T-cell (primary cell): ENCODE measurements around the gene PSMD14. TPM values are rescaled to one million over a fixed set of nuclear protein-coding genes. Genes with fewer than 3 reads are reported as not detected.

Experiments used
- ATAC-seq, 4 experiments: fragments of 200-7000 bp in 3 of 4; fragments of 150-1000 bp in 1 of 4; cut with Tn5 transposase; replicated peaks in 1 of 4; 1 replicate in 3 of 4; 2 replicates in 1 of 4; pipeline ENCODE4 v1.10.0; 2021; ENCODE audit warnings: moderate library complexity in 3 of 4, mild to moderate bottlenecking in 2 of 4, moderate number of reproducible peaks in 1 of 4
- CTCF ChIA-PET, 2 donors: fragments of 300-600 bp; sonication (Branson Sonifier 250); formaldehyde crosslinking; loops; one replicate each; lab custom pipeline; 2022; ENCODE audit warnings: antibody characterized with exemption in 2 of 2; lab: Charles Lee
- POLR2A ChIA-PET, 2 donors: fragments of 300-600 bp; sonication (Branson Sonifier 250); formaldehyde crosslinking; loops; one replicate each; lab custom pipeline; 2022; ENCODE audit warnings: antibody characterized with exemption in 2 of 2; lab: Charles Lee
- DNase-seq, 35 experiments: peaks; one replicate each; pipeline versions ENCODE4 v3.0.0 to v3.0.0-alpha.2; 2013 to 2023
- H3K27ac ChIP-seq: one replicate; pipeline ENCODE4 v1.5.1; 2013; ENCODE audit warnings: low read length
- H3K27me3 ChIP-seq, 2 experiments: replicated peaks in 1 of 2; 1 replicate in 1 of 2; 2 replicates in 1 of 2; pipeline versions ENCODE4 v1.6.1 to v1.7.0; 2013; ENCODE audit warnings: low read length in 1 of 2, mixed read lengths in 1 of 2; ENCODE audit not compliant: control insufficient read depth in 2 of 2, insufficient read depth in 2 of 2; ENCODE audit errors: extremely low read depth in 1 of 2
- H3K36me3 ChIP-seq, 2 donors: 1 replicate in 1 of 2; 2 replicates in 1 of 2; pipeline versions ENCODE4 v1.6.1 to v1.7.0; 2013; ENCODE audit warnings: low read length in 1 of 2; ENCODE audit not compliant: control insufficient read depth in 2 of 2, insufficient read depth in 1 of 2; ENCODE audit errors: extremely low read depth in 1 of 2
- H3K4me1 ChIP-seq, 2 experiments: 1 replicate in 1 of 2; 2 replicates in 1 of 2; pipeline versions ENCODE4 v1.6.1 to v1.7.0; 2013; ENCODE audit warnings: low read length in 2 of 2, mixed read lengths in 1 of 2; ENCODE audit not compliant: insufficient read depth in 2 of 2, control insufficient read depth in 1 of 2; ENCODE audit errors: extremely low read depth in 1 of 2
- H3K4me3 ChIP-seq, 2 donors: 1 replicate in 1 of 2; 2 replicates in 1 of 2; pipeline versions ENCODE4 v1.5.1 to v1.7.0; 2013; ENCODE audit warnings: mild to moderate bottlenecking in 2 of 2, low read length in 1 of 2, moderate library complexity in 1 of 2; ENCODE audit not compliant: control insufficient read depth in 1 of 2; ENCODE audit errors: extremely low read depth in 1 of 2
- H3K9me3 ChIP-seq: 2 replicates; pipeline ENCODE4 v1.7.0; 2013
- H3K27ac Mint-ChIP-seq, 2 donors: one replicate each; pipeline ENCODE4 v1.8.0; 2020 to 2021; ENCODE audit warnings: mild to moderate bottlenecking in 2 of 2, mixed read lengths in 2 of 2
- H3K27me3 Mint-ChIP-seq, 2 donors: one replicate each; pipeline ENCODE4 v1.8.0; 2021 to 2022; ENCODE audit warnings: mixed read lengths in 2 of 2
- H3K36me3 Mint-ChIP-seq: one replicate; pipeline ENCODE4 v1.8.0; 2021; ENCODE audit warnings: mixed read lengths
- H3K4me1 Mint-ChIP-seq, 3 donors: one replicate each; pipeline ENCODE4 v1.8.0; 2020 to 2022; ENCODE audit warnings: mixed read lengths in 3 of 3, mild to moderate bottlenecking in 1 of 3
- H3K4me3 Mint-ChIP-seq, 3 donors: one replicate each; pipeline ENCODE4 v1.8.0; 2020 to 2022; ENCODE audit warnings: mild to moderate bottlenecking in 3 of 3, mixed read lengths in 3 of 3, moderate library complexity in 3 of 3
- H3K9me3 Mint-ChIP-seq, 3 donors: one replicate each; pipeline ENCODE4 v1.8.0; 2020 to 2022; ENCODE audit warnings: mixed read lengths in 3 of 3
- WGBS: methylation state at CpG from one replicate; pipeline ENCODE4 v1.1.5; 2013; ENCODE audit warnings: missing lambda C conversion rate; ENCODE audit not compliant: insufficient coverage; 5-methylcytosine and 5-hydroxymethylcytosine counted together
- total RNA-seq, 35 experiments: library from RNA in 6 of 35; stranded (reverse) in 6 of 35; fragments of 120-200 nt in 1 of 35; gene quantifications; one replicate each; pipeline versions ENCODE4 v1.2.1 to v1.2.4 and lab custom pipeline; 2013 to 2026

PSMD14 gene
- total RNA-seq, 5 donors from 2014 or later (not counting 1 experiment from before 2014, with no cell fraction given): 18.7 to 24.9 (median 21.2) TPM

DNA sequence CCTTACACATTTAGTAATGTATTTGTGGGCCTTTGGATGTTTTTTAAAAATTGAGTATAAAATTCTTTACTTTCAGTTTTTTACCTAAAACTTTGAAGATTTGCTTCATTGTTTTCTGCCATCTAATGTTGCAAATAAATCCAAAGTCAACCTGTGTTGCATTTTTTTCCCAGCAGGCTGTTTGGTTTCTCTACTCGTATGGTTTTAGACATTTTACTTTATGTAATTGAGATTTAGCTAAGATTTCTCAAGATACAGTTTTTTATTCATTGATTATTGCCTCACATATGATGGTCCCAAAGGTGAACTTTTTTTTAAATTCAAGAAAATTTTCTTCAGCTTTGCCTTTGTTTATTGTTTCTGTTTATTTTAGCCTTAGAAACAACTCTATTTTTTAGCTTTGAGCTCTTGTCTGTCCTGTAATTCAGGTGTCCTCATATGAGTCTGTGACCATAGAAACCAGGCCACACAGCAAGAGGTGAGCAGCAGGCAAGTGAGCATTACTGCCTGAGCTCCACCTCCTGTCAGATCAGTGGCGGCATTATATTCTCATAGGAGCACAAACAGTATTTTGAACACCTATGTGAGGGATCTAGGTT is 54.4 kb downstream of the PSMD14 start:
- Histone ChIP-seq H3K27ac (no peak overlapping the region), H3K4me3 (no peak overlapping the region), H3K27me3 (no peaks in the 10 kb centered on the region), H3K9me3 (no peaks in the 10 kb centered on the region), H3K4me1 (peaks cover 0 to 4% of the 10 kb centered on the region in 2 experiments), H3K36me3 (peaks cover 0 to 2% of the 10 kb centered on the region in 2 donors)
- no peak for ATAC-seq
- Mint-ChIP-seq H3K4me3 (no peak overlapping the region), H3K4me1 (peaks cover 0 to 2% (median 1%) of the 10 kb centered on the region in 3 donors), H3K36me3 (peaks cover 39% of the 10 kb centered on the region), H3K9me3 (peaks cover 0 to 13% (median 6%) of the 10 kb centered on the region in 3 donors), H3K27ac (no peak overlapping the region), H3K27me3 (no peaks in the 10 kb centered on the region)
- no peak for DNase-seq
- ChIA-PET POLR2A (no interaction called here), CTCF (no interaction called here)
- WGBS: no CpG with 5 or more reads among the region's 2 CpGs

DNA sequence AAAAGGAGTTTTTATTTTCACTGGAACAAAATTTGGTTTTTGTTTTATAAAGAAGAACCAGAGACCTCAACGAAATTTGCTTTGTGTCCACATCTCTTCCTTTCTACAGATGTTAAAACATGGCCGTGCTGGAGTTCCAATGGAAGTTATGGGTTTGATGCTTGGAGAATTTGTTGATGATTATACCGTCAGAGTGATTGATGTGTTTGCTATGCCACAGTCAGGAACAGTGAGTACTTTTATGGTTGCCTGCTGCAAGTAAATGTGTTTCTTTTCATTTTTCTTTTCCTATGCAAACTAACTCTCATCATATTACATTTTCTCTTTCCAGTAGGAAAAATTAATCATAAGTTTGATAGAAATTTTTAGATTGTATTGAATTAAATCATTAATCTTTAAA is 59.5 kb downstream of the PSMD14 start:
- Mint-ChIP-seq H3K9me3 (peaks cover 0 to 4% (median 2%) of the 10 kb centered on the region in 3 donors), H3K36me3 (peaks cover 37% of the 10 kb centered on the region), H3K4me1 (no peaks in the 10 kb centered on the region), H3K27ac (no peak overlapping the region), H3K27me3 (no peaks in the 10 kb centered on the region), H3K4me3 (no peak overlapping the region)
- DNase-seq: no peak
- POLR2A ChIA-PET: no interaction called here
- peaks cover 0 to 5% of the 10 kb centered on the region in 2 donors for H3K36me3 ChIP-seq
- H3K27ac ChIP-seq: no peak overlapping the region
- ATAC-seq: no peak
- no CpG with 5 or more reads among the region's 3 CpGs for WGBS
- peaks cover 0 to 4% of the 10 kb centered on the region in 2 experiments for H3K4me1 ChIP-seq
- no peaks in the 10 kb centered on the region for H3K9me3 ChIP-seq
- H3K27me3 ChIP-seq: no peaks in the 10 kb centered on the region
- no peak overlapping the region for H3K4me3 ChIP-seq
- CTCF ChIA-PET: no interaction called here

- CTCF ChIA-PET: no interaction called here
- Mint-ChIP-seq H3K4me3 (no peak overlapping the region), H3K27me3 (no peaks in the 10 kb centered on the region), H3K36me3 (peaks cover 33% of the 10 kb centered on the region), H3K4me1 (no peaks in the 10 kb centered on the region), H3K9me3 (no peaks in the 10 kb centered on the region), H3K27ac (no peak overlapping the region)
- Histone ChIP-seq H3K9me3 (no peaks in the 10 kb centered on the region), H3K36me3 (peaks cover 0 to 5% of the 10 kb centered on the region in 2 donors), H3K27me3 (no peaks in the 10 kb centered on the region), H3K4me1 (peaks cover 0 to 3% of the 10 kb centered on the region in 2 experiments), H3K27ac (no peak overlapping the region), H3K4me3 (no peak overlapping the region)
- no CpG with 5 or more reads among the region's 2 CpGs for WGBS
- no peak for DNase-seq
- POLR2A ChIA-PET: interaction anchor here in 1 of 2 donors (0.5 kb wide), 1 partner anchor 29 kb away, joined by 4 read pairs; no protein-coding TSS in a partner anchor
- ATAC-seq: no peak
These were observed 61.1 kb downstream of the PSMD14 start for GRCh38 chr2:161369311-161369710.

- no peaks in the 10 kb centered on the region for H3K9me3 Mint-ChIP-seq
- POLR2A ChIA-PET: no interaction called here
- H3K4me1 Mint-ChIP-seq: no peaks in the 10 kb centered on the region
- no peaks in the 10 kb centered on the region for H3K9me3 ChIP-seq
- CTCF ChIA-PET: interaction anchor here in 1 of 2 donors (0.6 kb wide), 1 partner anchor 140 kb away, joined by 3 read pairs; no protein-coding TSS in a partner anchor
- H3K4me3 Mint-ChIP-seq: no peak overlapping the region
- H3K27ac ChIP-seq: no peak overlapping the region
- no peak overlapping the region for H3K27ac Mint-ChIP-seq
- ATAC-seq (no peak), DNase-seq (no peak)
- WGBS: no CpG with 5 or more reads among the region's 3 CpGs
- H3K36me3 Mint-ChIP-seq: peaks cover 34% of the 10 kb centered on the region
- H3K27me3 ChIP-seq: no peaks in the 10 kb centered on the region
- H3K4me3 ChIP-seq: no peak overlapping the region
- H3K36me3 ChIP-seq: peaks cover 0 to 3% of the 10 kb centered on the region in 2 donors
- no peaks in the 10 kb centered on the region for H3K27me3 Mint-ChIP-seq
- H3K4me1 ChIP-seq: no peaks in the 10 kb centered on the region
These were observed 62.8 kb downstream of the PSMD14 start for GRCh38 chr2:161370981-161371380.

DNA sequence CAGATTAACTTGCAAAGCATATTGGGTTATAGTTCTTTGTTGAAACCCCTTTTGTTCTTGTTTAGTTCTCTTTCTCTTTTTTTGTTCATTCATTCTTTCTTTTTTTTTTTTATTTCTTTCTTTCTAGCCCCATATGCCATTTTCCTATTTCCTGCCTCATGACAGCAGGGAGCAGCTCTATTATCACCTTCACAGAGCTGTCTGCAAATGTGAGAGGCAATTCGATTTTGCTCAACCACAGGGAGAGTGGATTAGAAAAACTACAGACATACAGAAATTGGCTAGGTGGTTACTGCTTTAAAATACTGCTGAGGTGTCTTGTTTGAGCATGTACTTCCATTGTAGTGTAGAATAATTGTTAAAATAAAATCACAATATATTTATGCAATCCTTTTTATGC is 63.6 kb downstream of the PSMD14 start:
- DNase-seq (no peak), ATAC-seq (no peak)
- Mint-ChIP-seq H3K4me3 (no peak overlapping the region), H3K4me1 (no peaks in the 10 kb centered on the region), H3K27me3 (no peaks in the 10 kb centered on the region), H3K27ac (no peak overlapping the region), H3K9me3 (no peaks in the 10 kb centered on the region), H3K36me3 (peaks cover 37% of the 10 kb centered on the region)
- Histone ChIP-seq H3K27me3 (no peaks in the 10 kb centered on the region), H3K4me1 (no peaks in the 10 kb centered on the region), H3K4me3 (no peak overlapping the region), H3K9me3 (no peaks in the 10 kb centered on the region), H3K36me3 (peaks cover 0 to 3% of the 10 kb centered on the region in 2 donors), H3K27ac (no peak overlapping the region)
- CTCF ChIA-PET: interaction anchor here (0.6 to 1.2 kb wide), 3 partner anchors 140 to 232 kb away, joined by 3 to 4 read pairs (median 3); no protein-coding TSS in a partner anchor
- POLR2A ChIA-PET: interaction anchor here (0.6 to 0.7 kb wide), 3 partner anchors 799 to 1463 kb away, joined by 3 to 4 read pairs (median 3); no protein-coding TSS in a partner anchor
- WGBS: no CpG with 5 or more reads among the region's 1 CpG

GRCh38 chr2:161373942-161374341 is 65.7 kb downstream of the PSMD14 start:
- Mint-ChIP-seq H3K27ac (no peak overlapping the region), H3K4me3 (no peak overlapping the region), H3K27me3 (no peaks in the 10 kb centered on the region), H3K4me1 (no peaks in the 10 kb centered on the region), H3K36me3 (peaks cover 34% of the 10 kb centered on the region), H3K9me3 (no peaks in the 10 kb centered on the region)
- ChIA-PET POLR2A (no interaction called here), CTCF (no interaction called here)
- no peaks in the 10 kb centered on the region for H3K27me3 ChIP-seq
- H3K9me3 ChIP-seq: no peaks in the 10 kb centered on the region
- DNase-seq: no peak
- H3K27ac ChIP-seq: no peak overlapping the region
- peaks cover 0 to 7% of the 10 kb centered on the region in 2 donors for H3K36me3 ChIP-seq
- no peaks in the 10 kb centered on the region for H3K4me1 ChIP-seq
- H3K4me3 ChIP-seq: no peak overlapping the region
- ATAC-seq: no peak
